Measurements from ENCODE around the gene CORO2A. TPM values are rescaled to one million over a fixed set of nuclear protein-coding genes. Genes with fewer than 3 reads are reported as not detected.

The CORO2A gene
- total and polyA plus RNA-seq, 2 of the 13 experiments (the other 11 are each of a cell fraction or from before 2014, with no cell fraction given) = 14.4 to 15.3 TPM

- 98% methylated on average over 11 of the region's 11 CpGs for WGBS (ENCODE audit: low lambda C conversion rate)
- CTCF ChIA-PET (ENCODE audit: low intra/inter-chr PET ratio, low total read pairs) = no interaction called here
Observed at GRCh38 chr9:98092613-98092931, 99.9 kb downstream of the CORO2A start.

More at GRCh38 chr9:98092613-98092931, 99.9 kb downstream of the CORO2A start:
- POLR2A ChIA-PET = no interaction called here
- in situ Hi-C loops (cut with HindIII; ENCODE audit: extremely low pct_ligation_motif_present, low pct_unique_long_range_greater_than_20kb) = no loop called here
- FAIRE-seq (no peak), ATAC-seq (no peak), DNase-seq (ENCODE audit: low spot score) (no peak)
- no peaks in the 10 kb centered on the region for H3K9me3 ChIP-seq (ENCODE audit: low read length)
- H3K79me2 ChIP-seq (ENCODE audit: insufficient read depth, low read length) = no peaks in the 10 kb centered on the region
- TF ChIP-seq ZNF446 (CRISPR knock-in tag; IDR thresholded peaks at IDR 0.05) (no peak), ZNF678 (CRISPR knock-in tag; IDR thresholded peaks at IDR 0.05) (no peak), ERF (CRISPR knock-in tag; IDR thresholded peaks at IDR 0.05) (no peak), AHDC1 (CRISPR knock-in tag; IDR thresholded peaks at IDR 0.05; ENCODE audit: borderline replicate concordance) (no peak), TEF (CRISPR knock-in tag; IDR thresholded peaks at IDR 0.05) (no peak), ZNF556 (CRISPR knock-in tag; IDR thresholded peaks at IDR 0.05; ENCODE audit: borderline replicate concordance) (no peak)
- no peak overlapping the region for H3K9ac ChIP-seq (ENCODE audit: insufficient read depth, low read depth, low read length)
- H3K4me2 ChIP-seq (ENCODE audit: low read depth, low read length) = no peak overlapping the region
- no TSS peak for BruUV-seq (replicated peaks)
- no peaks in the 10 kb centered on the region for H4K20me1 ChIP-seq (ENCODE audit: insufficient read depth, low read length)
- no peaks in the 10 kb centered on the region for H3K27me3 ChIP-seq (ENCODE audit: control insufficient read depth in 1 of 2, insufficient read depth in 2 of 2, low read length in 2 of 2)
- peaks cover 9 to 26% of the 10 kb centered on the region in 2 experiments for H3K36me3 ChIP-seq (replicated peaks in 1 of 2; ENCODE audit: control insufficient read depth in 1 of 2, insufficient read depth in 2 of 2, low read length in 2 of 2)
- no peak overlapping the region for H2AFZ ChIP-seq (ENCODE audit: low read length)
- H3K4me3 ChIP-seq (replicated peaks in 1 of 3; ENCODE audit: insufficient read depth in 1 of 3, low read depth in 2 of 3, low read length in 3 of 3) = no peak overlapping the region
- H3K4me1 ChIP-seq (ENCODE audit: insufficient read depth, low read length) = peaks cover 8% of the 10 kb centered on the region
- intact Hi-C loops (cut with micrococcal nuclease; ENCODE audit: unreplicated experiment) = no loop called here
- no peak overlapping the region for H3K27ac ChIP-seq (ENCODE audit: extremely low read length, insufficient read depth, low read length)

Measured in HepG2 (cell line).